PC-3 (cell line): ENCODE data around the gene PEX14. TPM values are rescaled to one million over a fixed set of nuclear protein-coding genes. Genes with fewer than 3 reads are reported as not detected.

Source experiments
- ATAC-seq: fragments of 200-7000 bp; cut with Tn5 transposase; 2 replicates; pipeline ENCODE4 v1.9.1; 2020; ENCODE audit warnings: mild to moderate bottlenecking, moderate library complexity
- BruUV-seq: library from RNA; stranded (reverse); fragments of 400-500 nt; replicated peaks from 2 replicates; lab custom pipeline; 2021; lab: Mats Ljungman, UMichigan
- CTCF ChIA-PET: fragments of 300-600 bp; sonication (Branson Sonifier 250); formaldehyde crosslinking; loops from one replicate; lab custom pipeline; 2022; ENCODE audit warnings: antibody characterized with exemption; lab: Charles Lee
- POLR2A ChIA-PET: fragments of 300-600 bp; sonication (Branson Sonifier 250); formaldehyde crosslinking; loops from one replicate; lab custom pipeline; 2022; ENCODE audit warnings: antibody characterized with exemption; ENCODE audit not compliant: unreplicated experiment; lab: Charles Lee
- DNase-seq: peaks from one replicate; pipeline ENCODE4 v3.0.0-alpha.2; 2015
- H2AFZ ChIP-seq: fragments of 300-600 bp; sonication (generic); 2 replicates; pipeline ENCODE4 v1.6.0; 2016; ENCODE audit warnings: antibody characterized with exemption, low read length
- H3F3A ChIP-seq: fragments of 300-600 bp; sonication (generic); one replicate; pipeline ENCODE4 v1.6.0; 2017; ENCODE audit warnings: antibody characterized with exemption, low read length, control low read depth, mild to moderate bottlenecking; ENCODE audit not compliant: unreplicated experiment
- H3K27ac ChIP-seq: fragments of 300-600 bp; sonication (generic); 2 replicates; pipeline ENCODE4 v1.5.1; 2016; ENCODE audit warnings: mild to moderate bottlenecking, low read length
- H3K27me3 ChIP-seq: fragments of 300-600 bp; sonication (generic); 2 replicates; pipeline ENCODE4 v1.6.1; 2016; ENCODE audit warnings: low read length, mixed read lengths
- H3K36me3 ChIP-seq: fragments of 300-600 bp; sonication (generic); 2 replicates; pipeline ENCODE4 v1.6.1; 2016; ENCODE audit warnings: low read depth, mixed run types, low read length, mixed read lengths
- H3K4me1 ChIP-seq: fragments of 300-600 bp; sonication (generic); 2 replicates; pipeline ENCODE4 v1.5.1; 2016; ENCODE audit warnings: low read length; ENCODE audit not compliant: insufficient read depth
- H3K4me2 ChIP-seq: fragments of 300-600 bp; sonication (generic); 2 replicates; pipeline ENCODE4 v1.6.0; 2016; ENCODE audit warnings: low read length
- H3K4me3 ChIP-seq: fragments of 300-600 bp; sonication (generic); 2 replicates; pipeline ENCODE4 v1.5.1; 2016; ENCODE audit warnings: mild to moderate bottlenecking, low read length, mixed read lengths
- H3K79me2 ChIP-seq: fragments of 300-600 bp; sonication (generic); 2 replicates; pipeline ENCODE4 v1.6.1; 2017; ENCODE audit warnings: low read length, mixed read lengths
- H3K9ac ChIP-seq: fragments of 300-600 bp; sonication (generic); 2 replicates; pipeline ENCODE4 v1.6.0; 2016; ENCODE audit warnings: mild to moderate bottlenecking, low read length
- H3K9me2 ChIP-seq: fragments of 300-600 bp; sonication (generic); replicated peaks from 2 replicates; pipeline ENCODE4 v1.6.1; 2016; ENCODE audit warnings: mixed run types, low read length, mixed read lengths
- H3K9me3 ChIP-seq: fragments of 300-600 bp; sonication (generic); 2 replicates; pipeline ENCODE4 v1.6.1; 2016; ENCODE audit warnings: low read length, mixed read lengths
- H4K20me1 ChIP-seq: fragments of 300-600 bp; sonication (generic); 2 replicates; pipeline ENCODE4 v1.6.1; 2016; ENCODE audit warnings: low read length, mixed read lengths
- CTCF ChIP-seq: fragments of 300-600 bp; sonication (generic); conservative IDR thresholded peaks from 2 replicates; pipeline ENCODE4 v1.5.1; 2017; ENCODE audit warnings: antibody characterized with exemption, low read depth, mild to moderate bottlenecking, low read length
- EZH2 ChIP-seq: fragments of 300-600 bp; sonication (generic); IDR thresholded peaks from one replicate; pipeline ENCODE4 v1.6.1; 2017; ENCODE audit warnings: antibody characterized with exemption, mild to moderate bottlenecking, low read length; ENCODE audit not compliant: unreplicated experiment
- EZH2phosphoT487 ChIP-seq: fragments of 300-600 bp; sonication (generic); IDR thresholded peaks from 2 replicates; pipeline ENCODE4 v1.6.1; 2018; ENCODE audit warnings: mild to moderate bottlenecking, antibody characterized with exemption, low read length, borderline replicate concordance
- intact Hi-C: fragments of 100-400 bp; cut with micrococcal nuclease; formaldehyde crosslinking; loops from 2 replicates; pipeline ENCODE4 v1.9.0; 2023
- total RNA-seq: library from RNA; depleted of rRNA; stranded (reverse); fragments of >200 nt; gene quantifications from 2 replicates; pipeline ENCODE4 v1.2.3, GENCODE V29; 2014

Gene PEX14
- total RNA-seq, 1 experiment from 2014 or later = 24.9 TPM

- Histone ChIP-seq H3K9me3 (no peaks in the 10 kb centered on the region), H3K27ac (no peak overlapping the region), H3K9ac (no peak overlapping the region), H3K4me3 (no peak overlapping the region), H2AFZ (no peak overlapping the region), H4K20me1 (no peaks in the 10 kb centered on the region), H3K79me2 (no peaks in the 10 kb centered on the region), H3K4me1 (no peaks in the 10 kb centered on the region), H3K27me3 (no peaks in the 10 kb centered on the region), H3K9me2 (no peaks in the 10 kb centered on the region), H3K36me3 (no peaks in the 10 kb centered on the region), H3K4me2 (no peak overlapping the region), H3F3A (no peaks in the 10 kb centered on the region)
- TF ChIP-seq CTCF (no peak), EZH2phosphoT487 (no peak), EZH2 (no peak)
- CTCF ChIA-PET = no interaction called here
- no TSS peak for BruUV-seq
- ATAC-seq = no peak
- intact Hi-C loops = no loop called here
- POLR2A ChIA-PET = no interaction called here
- no peak for DNase-seq
These were observed 186.7 kb downstream of the PEX14 start for GRCh38 chr1:10661453-10661852.

- no peak overlapping the region for H2AFZ ChIP-seq
- ChIA-PET POLR2A (no interaction called here), CTCF (no interaction called here)
- H3K27ac ChIP-seq = no peak overlapping the region
- H3K4me1 ChIP-seq = no peaks in the 10 kb centered on the region
- intact Hi-C loops = no loop called here
- no peaks in the 10 kb centered on the region for H3K9me2 ChIP-seq
- H3K9me3 ChIP-seq = no peaks in the 10 kb centered on the region
- TF ChIP-seq EZH2 = no peak
- no peak for TF ChIP-seq EZH2phosphoT487
- TF ChIP-seq CTCF = no peak
- H4K20me1 ChIP-seq = no peaks in the 10 kb centered on the region
- no peak for ATAC-seq
- no peaks in the 10 kb centered on the region for H3K27me3 ChIP-seq
- no peak overlapping the region for H3K9ac ChIP-seq
- H3F3A ChIP-seq = no peaks in the 10 kb centered on the region
- DNase-seq = no peak
- no peak overlapping the region for H3K4me3 ChIP-seq
- no peaks in the 10 kb centered on the region for H3K36me3 ChIP-seq
- H3K4me2 ChIP-seq = no peak overlapping the region
- BruUV-seq = no TSS peak
- H3K79me2 ChIP-seq = no peaks in the 10 kb centered on the region
These were observed 187.4 kb downstream of the PEX14 start for GRCh38 chr1:10662090-10662688.

- H2AFZ ChIP-seq = no peak overlapping the region
- H3K4me3 ChIP-seq = no peak overlapping the region
- H3K9me2 ChIP-seq = no peaks in the 10 kb centered on the region
- intact Hi-C loops = no loop called here
- no peak overlapping the region for H3K4me2 ChIP-seq
- POLR2A ChIA-PET = no interaction called here
- H3K27ac ChIP-seq = no peak overlapping the region
- H3K9ac ChIP-seq = no peak overlapping the region
- BruUV-seq = no TSS peak
- no peaks in the 10 kb centered on the region for H3K4me1 ChIP-seq
- H4K20me1 ChIP-seq = no peaks in the 10 kb centered on the region
- no peaks in the 10 kb centered on the region for H3K79me2 ChIP-seq
- H3F3A ChIP-seq = no peaks in the 10 kb centered on the region
- DNase-seq = no peak
- TF ChIP-seq CTCF (no peak), EZH2phosphoT487 (no peak), EZH2 (no peak)
- no peak for ATAC-seq
- CTCF ChIA-PET = no interaction called here
- no peaks in the 10 kb centered on the region for H3K9me3 ChIP-seq
- H3K36me3 ChIP-seq = no peaks in the 10 kb centered on the region
- H3K27me3 ChIP-seq = no peaks in the 10 kb centered on the region
These were observed 188.3 kb downstream of the PEX14 start for GRCh38 chr1:10662824-10663677.
